Mesenchymal stem cell (in vitro differentiated cells and primary cell): ENCODE data around the gene ARHGAP6.
A peak's percentile ranks its signal among the peaks of the same experiment; 100 is the strongest.

ENCODE experiments used
- DNase-seq: peaks from one replicate; pipeline ENCODE4 v3.0.0-alpha.2; 2013
- H2AFZ ChIP-seq: one replicate; pipeline ENCODE4 v1.6.1; 2013; ENCODE audit warnings: low read depth, mild to moderate bottlenecking, control low read depth, inconsistent platforms, low read length, moderate library complexity
- H2AK5ac ChIP-seq: 2 replicates; pipeline ENCODE4 v1.6.1; 2013; ENCODE audit warnings: low read length, moderate library complexity, mild to moderate bottlenecking, inconsistent platforms; ENCODE audit not compliant: severe bottlenecking
- H2BK120ac ChIP-seq: one replicate; pipeline ENCODE4 v1.6.1; 2013; ENCODE audit warnings: low read depth, mild to moderate bottlenecking, inconsistent platforms, low read length, moderate library complexity
- H2BK12ac ChIP-seq, 2 experiments: one replicate each; pipeline ENCODE4 v1.6.1; 2013; ENCODE audit warnings: inconsistent platforms in 2 of 2, low read length in 2 of 2, mild to moderate bottlenecking in 2 of 2, moderate library complexity in 2 of 2, control low read depth in 1 of 2
- H2BK15ac ChIP-seq: one replicate; pipeline ENCODE4 v1.6.1; 2013; ENCODE audit warnings: mild to moderate bottlenecking, low read depth, inconsistent platforms; ENCODE audit not compliant: poor library complexity, severe bottlenecking
- H2BK5ac ChIP-seq: 2 replicates; pipeline ENCODE4 v1.6.1; 2013; ENCODE audit warnings: low read depth, mild to moderate bottlenecking, low read length, control low read depth, inconsistent platforms; ENCODE audit not compliant: poor library complexity, severe bottlenecking
- H3K14ac ChIP-seq, 2 experiments: one replicate each; pipeline ENCODE4 v1.6.1; 2013; ENCODE audit warnings: inconsistent platforms in 2 of 2, low read length in 2 of 2, control low read depth in 1 of 2, mild to moderate bottlenecking in 1 of 2, moderate library complexity in 1 of 2
- H3K18ac ChIP-seq, 2 experiments: one replicate each; pipeline ENCODE4 v1.6.1; 2013; ENCODE audit warnings: inconsistent platforms in 2 of 2, low read length in 2 of 2, control low read depth in 1 of 2, low read depth in 1 of 2, mild to moderate bottlenecking in 1 of 2
- H3K23ac ChIP-seq, 2 experiments: one replicate each; pipeline ENCODE4 v1.6.1; 2013; ENCODE audit warnings: inconsistent platforms in 2 of 2, low read length in 2 of 2, mild to moderate bottlenecking in 2 of 2, moderate library complexity in 2 of 2, control low read depth in 1 of 2
- H3K27ac ChIP-seq: 2 replicates; pipeline ENCODE4 v1.5.1; 2013; ENCODE audit warnings: mild to moderate bottlenecking, moderate library complexity, low read length, control low read depth, inconsistent platforms; ENCODE audit not compliant: poor library complexity, severe bottlenecking
- H3K27me3 ChIP-seq, 2 experiments: 2 replicates each; pipeline versions ENCODE4 v1.6.1 to v1.7.0; 2013; ENCODE audit warnings: low read length in 2 of 2, mild to moderate bottlenecking in 2 of 2, moderate library complexity in 2 of 2, control low read depth in 1 of 2, inconsistent platforms in 1 of 2; ENCODE audit not compliant: control insufficient read depth in 1 of 2, insufficient read depth in 1 of 2
- H3K36me3 ChIP-seq, 2 experiments: 2 replicates each; pipeline versions ENCODE4 v1.6.1 to v1.7.0; 2013; ENCODE audit warnings: low read length in 2 of 2, control low read depth in 1 of 2, inconsistent platforms in 1 of 2, low read depth in 1 of 2, mild to moderate bottlenecking in 1 of 2; ENCODE audit not compliant: insufficient read depth in 2 of 2, control insufficient read depth in 1 of 2
- H3K4ac ChIP-seq, 2 experiments: one replicate each; pipeline ENCODE4 v1.6.1; 2013; ENCODE audit warnings: inconsistent platforms in 2 of 2, low read length in 2 of 2, mild to moderate bottlenecking in 2 of 2, moderate library complexity in 2 of 2, control low read depth in 1 of 2, low read depth in 1 of 2
- H3K4me1 ChIP-seq: 2 replicates; pipeline ENCODE4 v1.6.1; 2013; ENCODE audit warnings: low read depth, low read length, control low read depth; ENCODE audit not compliant: control insufficient read depth, insufficient read depth
- H3K4me2 ChIP-seq: 2 replicates; pipeline ENCODE4 v1.6.1; 2013; ENCODE audit warnings: low read length, mild to moderate bottlenecking, inconsistent platforms; ENCODE audit not compliant: poor library complexity, severe bottlenecking
- H3K4me3 ChIP-seq, 2 experiments: 2 replicates each; pipeline versions ENCODE4 v1.5.1 to v1.7.0; 2013; ENCODE audit warnings: low read length in 2 of 2, mild to moderate bottlenecking in 2 of 2, control low read depth in 1 of 2, low read depth in 1 of 2; ENCODE audit not compliant: insufficient read depth in 1 of 2
- H3K79me1 ChIP-seq: replicated peaks from 2 replicates; pipeline ENCODE4 v1.6.1; 2013; ENCODE audit warnings: mild to moderate bottlenecking, control low read depth, low read length, inconsistent platforms; ENCODE audit not compliant: poor library complexity, severe bottlenecking
- H3K9ac ChIP-seq: 2 replicates; pipeline ENCODE4 v1.7.0; 2013; ENCODE audit warnings: mild to moderate bottlenecking, low read length, moderate library complexity
- H3K9me3 ChIP-seq: 2 replicates; pipeline ENCODE4 v1.7.0; 2013; ENCODE audit warnings: mild to moderate bottlenecking, low read length; ENCODE audit not compliant: control insufficient read depth
- H4K8ac ChIP-seq: one replicate; pipeline ENCODE4 v1.6.1; 2013; ENCODE audit warnings: inconsistent platforms, mild to moderate bottlenecking, low read length, moderate library complexity
- H4K91ac ChIP-seq: one replicate; pipeline ENCODE4 v1.6.1; 2013; ENCODE audit warnings: mild to moderate bottlenecking, low read length, inconsistent platforms
- whole genome bisulfite sequencing: methylation state at CpG from one replicate; pipeline ENCODE4 v1.1.7; 2013; ENCODE audit warnings: mixed read lengths; 5-methylcytosine and 5-hydroxymethylcytosine counted together

Gene ARHGAP6

DNA sequence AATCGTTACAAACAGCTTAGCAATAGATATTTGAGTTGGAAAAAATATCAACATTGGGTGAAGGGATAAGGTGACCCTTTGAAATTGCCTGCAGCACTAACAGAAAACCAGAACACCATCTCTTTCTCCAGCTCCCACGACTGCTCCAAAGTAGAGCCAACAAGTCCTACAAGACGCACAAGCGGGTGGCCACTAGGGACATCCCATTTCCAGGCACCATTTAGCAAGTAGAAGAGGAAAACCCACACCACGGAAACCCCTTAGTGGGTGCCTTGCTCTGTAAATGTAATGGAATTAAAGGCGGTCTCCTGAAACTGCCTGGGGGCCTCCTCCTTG is 1.9 kb downstream of the ARHGAP6 start:
- H3K18ac ChIP-seq = no peak overlapping the region
- 40% methylated on average over 2 of the region's 6 CpGs for WGBS

DNA sequence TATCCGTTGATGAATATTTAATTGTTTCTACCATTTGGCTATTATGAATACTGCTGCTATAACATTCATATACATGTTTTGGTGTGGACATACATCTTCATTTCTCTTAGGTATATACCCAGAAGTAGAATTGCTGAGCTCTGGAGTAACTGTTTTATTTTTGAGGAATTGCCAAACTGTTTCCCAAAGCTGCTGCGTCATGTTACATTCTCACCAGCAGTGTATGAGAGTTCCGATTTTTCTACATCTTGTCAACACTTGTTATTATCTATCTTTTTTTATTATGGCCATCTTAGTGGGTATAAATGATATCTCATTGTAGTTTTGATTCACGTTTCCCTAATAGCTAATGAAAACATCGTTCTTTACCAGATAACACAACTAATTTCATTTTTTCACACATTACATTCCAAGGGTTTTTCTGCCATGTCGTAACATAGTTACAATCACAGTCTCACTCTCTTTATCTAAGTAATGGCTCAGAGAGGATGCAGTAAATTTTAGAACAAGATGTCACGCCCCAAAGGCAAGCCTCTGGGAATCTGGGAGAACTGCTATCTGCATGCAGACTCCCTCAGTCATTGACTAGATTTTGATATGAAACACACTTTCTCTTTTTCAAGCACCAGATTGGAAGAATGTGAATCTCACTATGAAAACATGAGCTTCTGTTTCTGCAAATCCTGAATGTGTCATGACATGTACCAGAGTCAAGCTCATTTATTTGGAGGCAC is 10.3 kb downstream of the ARHGAP6 start:
- H3K4me2 ChIP-seq = no peak overlapping the region
- no peak overlapping the region for H4K8ac ChIP-seq
- no peak overlapping the region for H3K14ac ChIP-seq
- peaks cover 3% of the 10 kb centered on the region for H3K79me1 ChIP-seq
- no peak overlapping the region for H3K23ac ChIP-seq
- no peak overlapping the region for H3K18ac ChIP-seq
- no peak overlapping the region for H2BK5ac ChIP-seq
- H4K91ac ChIP-seq = no peak overlapping the region
- no peaks in the 10 kb centered on the region for H3K36me3 ChIP-seq
- no peak overlapping the region for H3K27ac ChIP-seq
- no peaks in the 10 kb centered on the region for H3K9me3 ChIP-seq
- no peak for DNase-seq
- no peak overlapping the region for H3K4me3 ChIP-seq
- no peaks in the 10 kb centered on the region for H3K4me1 ChIP-seq
- H2BK120ac ChIP-seq = no peak overlapping the region
- no peak overlapping the region for H2AK5ac ChIP-seq
- 70% methylated on average over 3 of the region's 7 CpGs for WGBS
- H2BK15ac ChIP-seq = no peak overlapping the region
- H3K9ac ChIP-seq = no peak overlapping the region
- no peaks in the 10 kb centered on the region for H3K27me3 ChIP-seq
- H3K4ac ChIP-seq = no peak overlapping the region
- no peak overlapping the region for H2AFZ ChIP-seq
- H2BK12ac ChIP-seq = no peak overlapping the region

More for the DNA sequence above, 1.9 kb downstream of the ARHGAP6 start:
- H3K4ac ChIP-seq = no peak overlapping the region
- H2AK5ac ChIP-seq = no peak overlapping the region
- no peak overlapping the region for H2BK5ac ChIP-seq
- peak overlapping the region; percentile 94 for H3K4me2 ChIP-seq
- peak overlapping the region; percentile 66 to 81 for H3K4me3 ChIP-seq
- no peak overlapping the region for H3K14ac ChIP-seq
- no peaks in the 10 kb centered on the region for H3K36me3 ChIP-seq
- H3K23ac ChIP-seq = no peak overlapping the region
- H4K91ac ChIP-seq = no peak overlapping the region
- peaks cover 5% of the 10 kb centered on the region for H3K4me1 ChIP-seq
- peak; percentile 32 for DNase-seq
- no peak overlapping the region for H2AFZ ChIP-seq
- no peak overlapping the region for H3K27ac ChIP-seq
- no peak overlapping the region for H2BK15ac ChIP-seq
- no peaks in the 10 kb centered on the region for H3K9me3 ChIP-seq
- H3K79me1 ChIP-seq = peaks cover 3% of the 10 kb centered on the region
- no peak overlapping the region for H2BK120ac ChIP-seq
- H4K8ac ChIP-seq = no peak overlapping the region
- no peaks in the 10 kb centered on the region for H3K27me3 ChIP-seq
- H3K9ac ChIP-seq = peak overlapping the region; percentile 40
- no peak overlapping the region for H2BK12ac ChIP-seq

DNA sequence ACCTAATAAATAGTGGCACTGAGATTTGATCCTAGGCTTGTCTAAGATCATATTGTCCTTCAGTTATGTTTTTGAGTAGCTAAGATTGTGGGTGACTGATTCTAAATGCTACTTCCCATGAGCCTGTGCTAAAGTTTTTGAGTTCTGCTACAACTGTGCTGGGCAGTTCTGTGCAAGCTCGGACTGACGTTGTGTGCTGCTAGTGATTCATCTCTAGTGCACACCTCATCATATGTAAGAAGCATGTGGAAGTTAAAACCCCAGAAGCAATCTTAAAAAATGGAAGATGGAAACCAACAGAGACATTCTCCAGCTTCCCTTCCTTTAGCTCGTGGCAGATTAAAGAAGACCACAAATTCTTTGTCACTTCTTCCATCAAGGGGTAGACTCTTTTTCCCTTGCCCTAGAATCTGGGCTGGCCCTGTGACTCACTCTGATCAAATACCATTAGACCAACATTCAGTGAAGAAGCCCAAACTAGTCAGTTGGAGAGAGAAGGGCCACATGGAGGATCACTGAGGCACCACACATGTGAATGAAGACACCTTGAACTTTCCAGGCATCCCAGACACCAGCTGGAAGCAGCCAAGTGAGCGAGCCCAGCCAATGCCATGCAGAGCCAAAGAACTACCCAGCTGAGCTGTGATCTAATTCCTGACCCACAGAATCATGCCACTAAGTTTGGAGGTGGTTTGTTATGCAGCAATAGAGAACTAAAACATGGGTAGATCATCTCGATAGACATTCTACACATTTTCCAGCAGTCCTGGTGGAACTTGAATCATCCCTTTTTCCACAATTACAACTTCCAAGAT is 16.8 kb downstream of the ARHGAP6 start:
- Histone ChIP-seq H2BK12ac (no peak overlapping the region), H3K4me1 (no peaks in the 10 kb centered on the region), H3K14ac (no peak overlapping the region), H4K8ac (no peak overlapping the region), H3K23ac (no peak overlapping the region), H3K9me3 (no peaks in the 10 kb centered on the region), H2BK120ac (no peak overlapping the region), H3K27ac (no peak overlapping the region), H2BK15ac (no peak overlapping the region), H2BK5ac (no peak overlapping the region), H4K91ac (no peak overlapping the region), H3K79me1 (no peaks in the 10 kb centered on the region), H2AFZ (no peak overlapping the region), H3K4me2 (no peak overlapping the region), H3K4me3 (no peak overlapping the region), H2AK5ac (no peak overlapping the region), H3K9ac (no peak overlapping the region), H3K36me3 (no peaks in the 10 kb centered on the region), H3K18ac (no peak overlapping the region), H3K4ac (no peak overlapping the region), H3K27me3 (no peaks in the 10 kb centered on the region)
- 77% methylated on average over 3 of the region's 5 CpGs for WGBS
- DNase-seq = no peak

DNA sequence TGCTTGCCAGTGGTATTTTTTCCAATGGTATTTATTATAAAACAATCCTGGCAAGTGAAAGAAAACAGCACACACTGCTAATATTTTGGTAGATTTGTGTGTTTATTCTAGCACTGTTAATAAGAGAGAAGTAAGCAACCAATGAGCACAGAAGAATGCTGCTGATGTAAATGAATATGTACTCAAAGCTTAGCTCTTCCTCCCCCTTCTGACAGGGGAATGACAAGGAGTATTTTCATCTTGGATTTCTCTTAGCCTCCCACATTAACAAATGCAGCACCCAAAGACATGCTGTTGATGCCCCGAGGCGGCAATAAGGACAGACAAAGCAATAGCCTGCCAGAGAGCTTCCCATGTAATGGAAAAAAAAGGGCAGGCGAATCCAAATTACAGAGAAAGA is 18.6 kb downstream of the ARHGAP6 start:
- Histone ChIP-seq H3K4me3 (no peak overlapping the region), H3K4me2 (no peak overlapping the region), H3K14ac (no peak overlapping the region), H3K23ac (no peak overlapping the region), H2BK5ac (no peak overlapping the region), H3K4me1 (no peaks in the 10 kb centered on the region), H3K36me3 (no peaks in the 10 kb centered on the region), H3K4ac (no peak overlapping the region), H3K79me1 (no peaks in the 10 kb centered on the region), H2BK12ac (no peak overlapping the region), H2BK120ac (no peak overlapping the region), H2AK5ac (no peak overlapping the region), H3K9ac (no peak overlapping the region), H4K8ac (no peak overlapping the region), H2AFZ (no peak overlapping the region), H3K27me3 (no peaks in the 10 kb centered on the region), H3K9me3 (no peaks in the 10 kb centered on the region), H3K18ac (no peak overlapping the region), H3K27ac (no peak overlapping the region), H4K91ac (no peak overlapping the region), H2BK15ac (no peak overlapping the region)
- 82% methylated on average over 3 of the region's 3 CpGs for WGBS
- DNase-seq = no peak
